Pancreas (tissue), 10 donors: Measurements from ENCODE around the gene KIZ. TPM values are rescaled to one million over a fixed set of nuclear protein-coding genes. Genes with fewer than 3 reads are reported as not detected.
"Not testable (repeated sequence)": the region's sequence is repeated elsewhere in the genome, so short reads cannot be mapped to it uniquely, and the experiment has no call there.

Source experiments
- ATAC-seq, 4 donors: fragments of 200-7000 bp; cut with Tn5 transposase; one replicate each; pipeline versions ENCODE4 v1.8.0 to v1.9.1; 2020; ENCODE audit warnings: mild to moderate bottlenecking in 4 of 4, moderate library complexity in 4 of 4
- DNase-seq, 6 donors: peaks; one replicate each; pipeline ENCODE4 v3.0.0-alpha.2; 2020
- FAIRE-seq: peaks from 2 replicates; lab custom pipeline; 2012; peaks lifted over from hg19 to GRCh38; lab: Jason Lieb, UNC
- H3K27ac ChIP-seq, 4 donors: fragments of 200-600 bp; sonication (generic); 1 replicate in 3 of 4; 2 replicates in 1 of 4; pipeline versions ENCODE4 v1.5.0 to v1.8.0; 2020
- H3K27me3 ChIP-seq, 4 donors: fragments of 200-600 bp; one replicate each; pipeline ENCODE4 v1.8.0; 2021
- H3K36me3 ChIP-seq, 3 donors: fragments of 200-600 bp; sonication (generic) in 1 of 3; one replicate each; pipeline versions ENCODE4 v1.5.0 to v1.8.0; 2020 to 2021
- H3K4me1 ChIP-seq, 3 donors: fragments of 200-600 bp; one replicate each; pipeline ENCODE4 v1.8.0; 2021
- H3K4me3 ChIP-seq, 4 donors: fragments of 200-600 bp; sonication (generic) in 2 of 4; one replicate each; pipeline versions ENCODE4 v1.5.0 to v1.8.0; 2020 to 2021
- H3K9me3 ChIP-seq, 4 donors: fragments of 200-600 bp; one replicate each; pipeline ENCODE4 v1.8.0; 2021
- CTCF ChIP-seq, 4 donors: fragments of 200-600 bp; sonication (generic) in 3 of 4; IDR thresholded peaks; one replicate each; pipeline versions ENCODE4 v1.5.0 to v1.8.0; 2021; ENCODE audit warnings: antibody characterized with exemption in 4 of 4
- WGBS, 2 donors: extraction: QIAGEN DNeasy Blood & Tissue Kit; methylation state at CpG; one replicate each; pipeline ENCODE4 v1.1.7; 2013; 5-methylcytosine and 5-hydroxymethylcytosine counted together
- intact Hi-C, 3 donors: fragments of 100-400 bp; cut with DNase I; formaldehyde crosslinking; loops; one replicate each; pipeline versions ENCODE4 v1.11.1 to v1.14.2; 2022
- polyA plus RNA-seq, 2 donors: library from polyadenylated mRNA; stranded (reverse); fragments of 200-250 nt; gene quantifications; one replicate each; pipeline ENCODE4 v1.2.3, GENCODE V29; 2013
- total RNA-seq, 6 donors: library from RNA; stranded (reverse); fragmentation: NEBNext Ultra II Directional in 4 of 6; extraction: Animal tissue kit (Norgen Biotek cat#: 25700) in 4 of 6; gene quantifications; one replicate each; pipeline versions ENCODE4 v1.2.1 to v1.2.4, GENCODE V29; 2021 to 2023
- donor health status: healthy with polysubstance abuse.
- donor health status: DM: no; HTN: no; CAD: no; lungs with moderate emphysema.
- donor health status: DM: no; HTN: no; CAD: no.
- donor health status: control.
- donor health status: control.
- donor health status: Bipolar disorder and iron deficiency.
- donor health status: DM: yes; HTN: yes; CAD: no.
- donor health status: DM: no; HTN: no; CAD: no.
- donor health status: DM: no; HTN: no; CAD: no.
- donor health status: DM: yes; HTN: yes; CAD: no.

Gene KIZ
- total and polyA plus RNA-seq, 8 donors = 8.5 to 28.7 (median 19.2) TPM

GRCh38 chr20:21241406-21241805 is 115.5 kb downstream of the KIZ start:
- Histone ChIP-seq H3K9me3 (no peaks in the 10 kb centered on the region), H3K36me3 (peaks cover 0 to 7% (median 0%) of the 10 kb centered on the region in 3 donors), H3K27me3 (no peaks in the 10 kb centered on the region), H3K27ac (no peak overlapping the region), H3K4me3 (no peak overlapping the region), H3K4me1 (no peaks in the 10 kb centered on the region)
- DNase-seq (no peak), FAIRE-seq (no peak), ATAC-seq (no peak)
- no peak for TF ChIP-seq CTCF (IDR thresholded peaks at IDR 0.05)
- 75 to 83% methylated on average over 7 of the region's 7 CpGs for WGBS, 2 donors
- intact Hi-C loops = loop anchor here in 2 of 3 donors (5.0 to 10.0 kb wide), 3 partner anchors 263 to 387 kb away; no protein-coding TSS in a partner anchor

GRCh38 chr20:21243811-21244210 is 117.9 kb downstream of the KIZ start:
- no peak for FAIRE-seq
- 91 to 96% methylated on average over 12 of the region's 12 CpGs for WGBS, 2 donors

GRCh38 chr20:21244808-21245207 is 118.9 kb downstream of the KIZ start:
- FAIRE-seq = no peak
- ATAC-seq = no peak
- H3K36me3 ChIP-seq = no peaks in the 10 kb centered on the region
- WGBS, 2 donors = 94 to 98% methylated on average over 3 of the region's 3 CpGs
- no peak overlapping the region for H3K27ac ChIP-seq
- no peaks in the 10 kb centered on the region for H3K27me3 ChIP-seq
- DNase-seq = no peak
- intact Hi-C loops = loop anchor here in 2 of 3 donors (5.0 to 10.0 kb wide), 3 partner anchors 260 to 390 kb away; no protein-coding TSS in a partner anchor
- no peaks in the 10 kb centered on the region for H3K4me1 ChIP-seq
- no peaks in the 10 kb centered on the region for H3K9me3 ChIP-seq
- no peak for TF ChIP-seq CTCF (IDR thresholded peaks at IDR 0.05)
- no peak overlapping the region for H3K4me3 ChIP-seq

More at GRCh38 chr20:21243811-21244210, 117.9 kb downstream of the KIZ start:
- Histone ChIP-seq H3K4me1 (no peaks in the 10 kb centered on the region), H3K27ac (no peak overlapping the region), H3K4me3 (no peak overlapping the region), H3K27me3 (no peaks in the 10 kb centered on the region), H3K9me3 (no peaks in the 10 kb centered on the region), H3K36me3 (peaks cover 0 to 4% (median 0%) of the 10 kb centered on the region in 3 donors)
- no peak for DNase-seq
- ATAC-seq = no peak
- intact Hi-C loops = loop anchor here in 2 of 3 donors (5.0 to 10.0 kb wide), 3 partner anchors 261 to 389 kb away; no protein-coding TSS in a partner anchor
- TF ChIP-seq CTCF (IDR thresholded peaks at IDR 0.05) = no peak

- Histone ChIP-seq H3K27me3 (no peaks in the 10 kb centered on the region), H3K36me3 (no peaks in the 10 kb centered on the region), H3K27ac (no peak overlapping the region), H3K4me1 (no peaks in the 10 kb centered on the region), H3K4me3 (no peak overlapping the region), H3K9me3 (no peaks in the 10 kb centered on the region)
- 94% methylated on average over 3 of the region's 3 CpGs for WGBS, 2 donors
- FAIRE-seq (no peak), DNase-seq (no peak), ATAC-seq (no peak)
- TF ChIP-seq CTCF (IDR thresholded peaks at IDR 0.05) = no peak
- intact Hi-C loops = loop anchor here in 2 of 3 donors (10.0 kb wide), 2 partner anchors 259 to 391 kb away; no protein-coding TSS in a partner anchor
Measured at GRCh38 chr20:21246161-21246560, 120.3 kb downstream of the KIZ start.

GRCh38 chr20:21247603-21248095 is 121.8 kb downstream of the KIZ start:
- ATAC-seq, H3K27me3 ChIP-seq, DNase-seq, H3K36me3 ChIP-seq, FAIRE-seq, H3K27ac ChIP-seq, H3K4me1 ChIP-seq, H3K9me3 ChIP-seq, H3K4me3 ChIP-seq: not testable (repeated sequence)
- 85 to 90% methylated on average over 8 of the region's 8 CpGs for WGBS, 2 donors
- intact Hi-C loops = loop anchor here in 2 of 3 donors (10.0 kb wide), 2 partner anchors 257 to 393 kb away; no protein-coding TSS in a partner anchor
